GM18526 (cell line): ENCODE measurements around the gene ZG16.
A peak's percentile ranks its signal among the peaks of the same experiment; 100 is the strongest.

Experiments
- POLR2A ChIP-seq: IDR thresholded peaks from 3 replicates; pipeline ENCODE4 v1.6.1; 2011; ENCODE audit not compliant: insufficient read length; ENCODE audit errors: extremely low read depth

Gene ZG16

GRCh38 chr16:29777576-29778350 is at the start of gene ZG16:
ZG16 (plus strand) TSS chr16:29778256; CDS start chr16:29779267, 1,011 bp downstream.
- no peak for TF ChIP-seq POLR2A

GRCh38 chr16:29729116-29729521 is 48.9 kb upstream of the ZG16 start:
- TF ChIP-seq POLR2A: no peak

GRCh38 chr16:29730649-29731048 is 47.4 kb upstream of the ZG16 start:
- TF ChIP-seq POLR2A: no peak

GRCh38 chr16:29734786-29735185 is 43.3 kb upstream of the ZG16 start:
- no peak for TF ChIP-seq POLR2A

GRCh38 chr16:29736112-29736511 is 41.9 kb upstream of the ZG16 start:
- TF ChIP-seq POLR2A: no peak

GRCh38 chr16:29736764-29737163 is 41.3 kb upstream of the ZG16 start:
- TF ChIP-seq POLR2A: no peak

- no peak for TF ChIP-seq POLR2A
Observed at GRCh38 chr16:29737713-29738112, 40.3 kb upstream of the ZG16 start.

- TF ChIP-seq POLR2A: no peak
Observed at GRCh38 chr16:29738514-29738913, 39.5 kb upstream of the ZG16 start.

- no peak for TF ChIP-seq POLR2A
Observed at GRCh38 chr16:29742683-29743275, 35.3 kb upstream of the ZG16 start.

- TF ChIP-seq POLR2A: no peak
Observed at GRCh38 chr16:29743475-29743826, 34.6 kb upstream of the ZG16 start.

GRCh38 chr16:29743827-29744531 is 34.1 kb upstream of the ZG16 start:
- no peak for TF ChIP-seq POLR2A

- TF ChIP-seq POLR2A: no peak
Observed at GRCh38 chr16:29744541-29745101, 33.4 kb upstream of the ZG16 start.

GRCh38 chr16:29745121-29745852 is 32.8 kb upstream of the ZG16 start:
- no peak for TF ChIP-seq POLR2A

- TF ChIP-seq POLR2A: peak; percentile 61
Observed at GRCh38 chr16:29745853-29746345, 32.2 kb upstream of the ZG16 start, which contains the start of gene C16orf54. C16orf54 (minus strand) TSS chr16:29745990; CDS start chr16:29744951, 1,039 bp downstream.

GRCh38 chr16:29747947-29748759 is 29.9 kb upstream of the ZG16 start:
- no peak for TF ChIP-seq POLR2A

GRCh38 chr16:29753516-29753915 is 24.5 kb upstream of the ZG16 start:
- TF ChIP-seq POLR2A: no peak
